Choroid plexus epithelial cell (primary cell): ENCODE measurements around the gene PRKG1.

Experiments
- DNase-seq: peaks from one replicate; pipeline ENCODE4 v3.0.0-alpha.2; 2010; ENCODE audit warnings: low read depth
- H3K4me3 ChIP-seq: 2 replicates; pipeline ENCODE4 v1.5.1; 2011; ENCODE audit warnings: low read depth, mild to moderate bottlenecking, control low read depth, low read length, moderate library complexity
- TF ChIP-seq, protein P1 (sequence below): conservative IDR thresholded peaks from 2 replicates; pipeline ENCODE4 v1.5.1; 2011; ENCODE audit warnings: low read depth, mild to moderate bottlenecking, control low read depth, inconsistent platforms, low read length, moderate library complexity

Gene PRKG1

DNA sequence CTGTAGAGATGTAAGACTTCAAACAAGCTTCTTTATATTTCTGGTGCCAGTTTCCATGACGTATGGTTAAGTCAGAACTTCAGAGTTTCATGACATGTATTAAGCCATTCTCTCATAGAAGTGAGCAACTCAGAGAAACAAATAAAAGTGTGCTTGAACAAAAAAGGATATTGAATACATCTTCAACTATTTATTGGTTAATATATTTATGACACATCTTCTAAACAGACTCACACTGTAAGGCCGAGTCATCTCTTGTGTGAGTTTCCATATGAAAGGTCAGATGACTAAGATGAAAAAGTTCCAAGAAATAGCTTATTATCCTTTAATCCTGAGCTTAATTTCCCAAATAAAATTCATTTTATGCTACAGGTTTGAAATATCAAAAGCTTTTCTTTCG lies 730.6 kb downstream of the PRKG1 start:
- TF ChIP-seq, protein P1, sequence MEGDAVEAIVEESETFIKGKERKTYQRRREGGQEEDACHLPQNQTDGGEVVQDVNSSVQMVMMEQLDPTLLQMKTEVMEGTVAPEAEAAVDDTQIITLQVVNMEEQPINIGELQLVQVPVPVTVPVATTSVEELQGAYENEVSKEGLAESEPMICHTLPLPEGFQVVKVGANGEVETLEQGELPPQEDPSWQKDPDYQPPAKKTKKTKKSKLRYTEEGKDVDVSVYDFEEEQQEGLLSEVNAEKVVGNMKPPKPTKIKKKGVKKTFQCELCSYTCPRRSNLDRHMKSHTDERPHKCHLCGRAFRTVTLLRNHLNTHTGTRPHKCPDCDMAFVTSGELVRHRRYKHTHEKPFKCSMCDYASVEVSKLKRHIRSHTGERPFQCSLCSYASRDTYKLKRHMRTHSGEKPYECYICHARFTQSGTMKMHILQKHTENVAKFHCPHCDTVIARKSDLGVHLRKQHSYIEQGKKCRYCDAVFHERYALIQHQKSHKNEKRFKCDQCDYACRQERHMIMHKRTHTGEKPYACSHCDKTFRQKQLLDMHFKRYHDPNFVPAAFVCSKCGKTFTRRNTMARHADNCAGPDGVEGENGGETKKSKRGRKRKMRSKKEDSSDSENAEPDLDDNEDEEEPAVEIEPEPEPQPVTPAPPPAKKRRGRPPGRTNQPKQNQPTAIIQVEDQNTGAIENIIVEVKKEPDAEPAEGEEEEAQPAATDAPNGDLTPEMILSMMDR, result no peak

GRCh38 chr10:51806079-51806835 lies 732.0 kb downstream of the PRKG1 start:
- no peak overlapping the region for H3K4me3 ChIP-seq
- no peak for DNase-seq
- TF ChIP-seq, protein P1, result no peak

More for the DNA sequence above, 730.6 kb downstream of the PRKG1 start:
- H3K4me3 ChIP-seq, result no peak overlapping the region
- DNase-seq, result peak; percentile 44

DNA sequence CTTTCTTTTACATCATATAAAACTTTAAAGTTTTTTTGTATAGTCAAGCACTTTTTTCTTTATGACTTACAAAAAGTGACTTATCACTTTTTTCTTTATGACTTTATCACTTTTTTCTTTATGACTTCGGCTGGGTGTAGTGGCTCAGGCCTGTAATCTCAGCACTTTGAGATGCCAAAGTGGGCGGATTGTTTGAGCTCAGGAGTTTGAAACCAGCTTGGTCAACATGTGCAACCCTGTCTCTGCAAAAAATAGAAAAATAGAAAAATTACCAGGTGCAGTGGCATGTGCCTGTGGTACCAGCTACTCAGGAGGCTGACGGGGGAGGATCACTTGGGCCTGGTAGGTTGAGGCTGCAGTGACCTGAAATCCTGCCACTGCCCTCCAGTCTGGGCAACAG lies 733.9 kb downstream of the PRKG1 start:
- no peak for DNase-seq
- TF ChIP-seq, protein P1, result no peak
- H3K4me3 ChIP-seq, result no peak overlapping the region

DNA sequence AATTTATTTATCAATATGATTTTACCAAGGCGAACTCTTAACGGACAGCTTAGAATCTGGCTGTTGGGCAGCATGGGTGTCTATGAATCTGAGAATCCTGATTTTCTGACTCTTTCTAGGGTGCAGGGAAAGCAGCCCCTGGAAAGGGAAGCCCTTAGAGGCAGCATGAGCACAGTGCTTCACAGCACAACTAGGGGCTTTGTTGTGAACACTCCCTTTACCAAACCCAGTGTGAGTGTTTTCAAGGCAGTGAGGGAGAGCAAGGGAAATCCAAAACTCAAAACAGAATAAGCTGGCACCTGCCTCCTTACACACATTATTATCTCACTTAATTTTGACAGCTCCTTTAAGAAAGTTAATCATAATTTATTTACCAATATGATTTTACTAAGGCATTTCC lies 741.4 kb downstream of the PRKG1 start:
- TF ChIP-seq, protein P1, result no peak
- no peak for DNase-seq
- H3K4me3 ChIP-seq, result no peak overlapping the region

DNA sequence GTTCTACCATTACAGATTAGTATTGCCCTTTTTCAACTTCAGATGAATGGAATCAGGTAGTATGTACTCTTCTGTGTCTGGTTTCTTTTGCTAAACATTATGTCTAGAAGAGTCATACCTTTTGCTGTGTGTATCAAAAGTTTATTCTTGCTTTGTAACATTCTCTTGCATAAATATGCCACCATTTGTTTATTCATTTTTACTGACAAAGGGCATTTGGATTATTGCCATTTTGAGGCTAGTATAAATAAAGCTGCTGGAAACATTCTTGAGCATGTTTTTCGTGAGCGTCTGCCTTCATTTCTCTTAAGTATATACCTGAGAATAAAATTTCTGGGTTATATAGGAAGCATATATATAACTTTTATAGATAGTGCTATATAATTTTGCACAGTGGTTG lies 746.8 kb downstream of the PRKG1 start:
- peak; percentile 5 for DNase-seq
- TF ChIP-seq, protein P1, result no peak
- no peak overlapping the region for H3K4me3 ChIP-seq

GRCh38 chr10:51821745-51822144 lies 747.5 kb downstream of the PRKG1 start:
- no peak for DNase-seq
- TF ChIP-seq, protein P1, result no peak
- no peak overlapping the region for H3K4me3 ChIP-seq
